Neural progenitor cell (in vitro differentiated cells): ENCODE measurements around the gene FRG2B.
"Not testable (repeated sequence)": the region's sequence is repeated elsewhere in the genome, so short reads cannot be mapped to it uniquely, and the experiment has no call there.

Experiments
- CTCF ChIP-seq: fragments of 200-600 bp; sonication (generic); IDR thresholded peaks from 2 replicates; pipeline ENCODE4 v1.5.1; 2017; ENCODE audit warnings: antibody characterized with exemption, mild to moderate bottlenecking
- EZH2phosphoT487 ChIP-seq: fragments of 200-600 bp; sonication (generic); IDR thresholded peaks from 2 replicates; pipeline ENCODE4 v1.6.1; 2017; ENCODE audit warnings: antibody characterized with exemption

GRCh38 chr10:133626695-133627094 lies at the start of gene FRG2B:
- not testable (repeated sequence) for TF ChIP-seq CTCF, EZH2phosphoT487
